Measurements from ENCODE around the gene SLC12A9. TPM values are rescaled to one million over a fixed set of nuclear protein-coding genes. Genes with fewer than 3 reads are reported as not detected.
A peak's percentile ranks its signal among the peaks of the same experiment; 100 is the strongest.
"Not testable (repeated sequence)": the region's sequence is repeated elsewhere in the genome, so short reads cannot be mapped to it uniquely, and the experiment has no call there.

Gene SLC12A9
- total RNA-seq, 1 donor, result 22.6 TPM

DNA sequence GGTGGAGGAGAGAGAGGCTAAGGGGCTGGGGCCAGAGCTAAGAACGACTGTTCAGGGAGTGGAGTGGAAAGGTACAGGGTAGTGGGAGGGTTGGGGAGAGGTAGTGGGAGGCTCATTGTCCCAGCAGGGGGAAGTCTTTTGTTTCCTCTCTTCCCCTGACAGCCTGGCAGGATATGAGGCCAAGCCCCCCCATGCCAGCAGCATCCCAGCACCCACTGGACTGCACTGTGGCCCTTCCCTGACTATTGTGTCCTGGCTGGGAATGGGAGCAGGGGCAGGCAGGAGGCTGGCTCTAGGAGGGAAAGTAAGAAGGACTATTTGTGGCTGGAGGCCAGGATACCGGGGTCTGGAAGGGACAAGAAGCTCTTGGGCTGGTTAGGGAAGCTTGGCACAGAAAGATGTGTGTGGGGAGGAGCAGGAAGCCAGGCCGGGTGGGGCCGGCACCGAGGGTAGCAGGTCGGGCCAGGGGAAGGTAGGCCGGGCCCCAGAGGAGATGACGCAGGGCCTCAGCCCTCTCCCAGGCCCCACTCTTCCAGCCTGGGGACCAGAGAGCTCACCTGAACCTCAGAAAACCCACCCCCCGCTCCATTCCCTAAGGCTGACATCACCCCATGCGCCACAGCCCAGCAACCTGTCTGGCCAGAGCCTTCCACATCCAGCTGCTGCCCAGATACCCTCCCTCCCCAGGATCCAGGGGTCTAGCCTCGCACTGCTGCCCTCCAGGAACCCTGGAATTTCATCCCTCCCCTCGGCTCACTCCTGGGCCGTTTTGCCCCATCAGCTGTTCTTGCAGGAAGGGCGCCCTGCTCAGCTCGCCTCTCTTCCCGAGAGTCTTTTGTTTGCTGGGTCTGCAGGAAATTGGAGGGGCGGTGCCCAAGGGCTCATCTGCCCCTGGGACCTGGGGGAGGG is 16.4 kb upstream of the SLC12A9 start:
- Histone ChIP-seq H3K4me3 (ENCODE audit: low read length) (no peak overlapping the region), H3K9me3 (ENCODE audit: low read depth, low read length) (no peaks in the 10 kb centered on the region), H3K4me1 (ENCODE audit: insufficient read depth, low read length) (peaks cover 12% of the 10 kb centered on the region), H3K27me3 (ENCODE audit: insufficient read depth, low read length) (no peaks in the 10 kb centered on the region)

DNA sequence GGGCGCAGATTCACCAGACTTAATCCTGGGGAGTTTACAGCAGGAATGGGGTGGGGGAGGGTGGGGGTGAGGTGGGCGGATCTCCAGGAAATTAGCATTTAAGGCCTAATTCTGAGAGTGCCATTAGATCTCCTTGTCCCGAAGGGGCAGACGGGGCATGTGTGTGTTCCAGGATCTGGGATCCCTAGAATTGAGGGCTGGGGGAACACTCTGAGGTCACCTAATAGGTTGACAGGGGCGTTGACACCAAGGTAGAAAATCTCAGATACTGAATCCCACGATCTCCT is 15.8 kb upstream of the SLC12A9 start:
- Histone ChIP-seq H3K4me3 (ENCODE audit: low read length) (peak overlapping the region; percentile 42), H3K4me1 (ENCODE audit: insufficient read depth, low read length) (peaks cover 12% of the 10 kb centered on the region), H3K27me3 (ENCODE audit: insufficient read depth, low read length) (no peaks in the 10 kb centered on the region), H3K9me3 (ENCODE audit: low read depth, low read length) (no peaks in the 10 kb centered on the region)

DNA sequence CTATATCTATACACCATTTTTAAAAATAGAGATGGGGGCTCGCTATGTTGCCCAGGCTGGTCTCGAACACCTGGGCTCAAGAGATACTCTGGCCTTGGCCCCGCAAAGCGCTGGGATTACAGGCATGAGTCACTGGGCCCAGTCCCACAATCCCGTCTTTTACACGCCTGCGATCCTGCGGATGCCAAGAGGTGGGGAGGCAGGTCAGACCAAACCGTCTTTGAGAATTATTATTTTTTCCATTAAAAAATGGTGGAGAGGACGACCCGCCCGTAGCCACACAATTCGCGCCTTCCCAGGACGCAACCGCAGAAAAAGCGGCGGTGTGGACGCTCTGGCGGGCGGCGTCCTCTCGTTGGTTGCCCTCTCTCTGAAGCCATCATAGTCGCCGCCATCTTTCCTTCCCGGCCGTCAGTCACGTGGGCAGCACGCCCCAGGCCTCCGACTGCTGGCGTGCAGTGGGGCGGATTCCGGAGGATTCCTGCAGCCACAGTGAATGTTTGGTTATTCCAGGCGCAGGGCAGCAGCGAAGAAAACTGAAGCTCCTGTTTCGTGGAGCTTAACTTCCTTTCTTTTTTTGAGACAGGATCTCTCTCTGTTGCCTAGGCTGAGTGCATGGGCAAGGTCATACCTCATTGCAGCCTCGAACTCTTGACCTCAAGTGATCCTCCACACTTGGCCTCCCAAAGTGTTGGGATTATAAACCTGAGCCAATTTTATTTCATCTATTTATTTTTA is 15.2 kb upstream of the SLC12A9 start:
- Histone ChIP-seq H3K27me3 (ENCODE audit: insufficient read depth, low read length) (no peaks in the 10 kb centered on the region), H3K9me3 (ENCODE audit: low read depth, low read length) (no peaks in the 10 kb centered on the region), H3K4me3 (ENCODE audit: low read length) (peak overlapping the region; percentile 42), H3K4me1 (ENCODE audit: insufficient read depth, low read length) (peaks cover 12% of the 10 kb centered on the region)

DNA sequence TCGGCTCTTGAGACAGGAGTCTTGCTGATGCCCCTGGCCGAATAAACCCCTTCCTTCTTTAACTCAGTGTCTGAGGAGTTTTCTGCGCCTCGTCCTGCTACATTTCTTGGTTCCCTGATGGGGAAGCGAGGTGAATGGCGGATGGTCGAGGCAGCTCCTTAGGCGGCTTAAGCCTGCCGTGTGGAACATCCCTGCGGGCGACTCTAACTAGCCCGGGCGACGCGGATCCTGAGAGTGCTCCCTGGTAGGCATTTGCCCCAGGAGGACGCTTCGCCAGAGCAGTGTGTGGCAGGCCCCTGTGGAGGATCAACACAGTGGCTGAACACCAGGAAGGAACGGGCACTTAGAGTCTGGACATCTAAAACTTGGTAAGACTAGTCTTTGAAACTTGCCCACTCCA is 13.2 kb upstream of the SLC12A9 start:
- Histone ChIP-seq H3K27me3 (ENCODE audit: insufficient read depth, low read length) (no peaks in the 10 kb centered on the region), H3K9me3 (ENCODE audit: low read depth, low read length) (no peaks in the 10 kb centered on the region), H3K4me1 (ENCODE audit: insufficient read depth, low read length) (peaks cover 12% of the 10 kb centered on the region), H3K4me3 (ENCODE audit: low read length) (no peak overlapping the region)

DNA sequence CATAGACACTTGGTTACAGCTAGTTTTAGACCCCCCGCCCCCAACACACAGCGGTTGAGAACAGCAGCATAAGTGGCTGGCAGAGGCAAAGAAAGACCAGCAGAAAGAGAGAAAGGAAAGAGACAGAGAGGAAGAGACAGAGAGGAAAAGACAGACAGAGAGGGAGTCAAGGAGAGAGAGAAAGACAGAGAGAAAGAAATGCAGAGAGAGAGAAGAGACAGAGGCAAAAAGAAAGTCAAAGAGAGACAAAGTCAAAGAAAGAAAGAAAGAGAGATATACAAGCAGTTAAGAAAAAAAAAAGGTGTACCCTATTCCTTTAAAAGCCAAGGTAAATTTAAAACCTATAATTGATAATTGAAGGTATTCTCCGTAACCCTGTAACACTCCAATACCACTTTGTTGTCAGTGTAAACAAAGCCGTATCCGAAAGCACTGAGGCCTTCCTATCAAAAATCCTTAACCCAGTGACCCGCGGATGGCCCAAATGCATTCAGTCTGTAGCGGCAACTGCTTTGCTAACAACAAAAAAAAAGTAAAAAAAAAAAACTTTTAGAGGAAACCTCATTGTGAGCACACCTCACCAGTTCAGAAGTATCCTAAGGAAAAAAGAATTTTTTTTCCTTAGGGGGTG is 11.9 kb upstream of the SLC12A9 start:
- no peaks in the 10 kb centered on the region for H3K9me3 ChIP-seq (ENCODE audit: low read depth, low read length)
- H3K4me3 ChIP-seq (ENCODE audit: low read length), result no peak overlapping the region
- peaks cover 12% of the 10 kb centered on the region for H3K4me1 ChIP-seq (ENCODE audit: insufficient read depth, low read length)
- H3K27me3 ChIP-seq (ENCODE audit: insufficient read depth, low read length), result no peaks in the 10 kb centered on the region

DNA sequence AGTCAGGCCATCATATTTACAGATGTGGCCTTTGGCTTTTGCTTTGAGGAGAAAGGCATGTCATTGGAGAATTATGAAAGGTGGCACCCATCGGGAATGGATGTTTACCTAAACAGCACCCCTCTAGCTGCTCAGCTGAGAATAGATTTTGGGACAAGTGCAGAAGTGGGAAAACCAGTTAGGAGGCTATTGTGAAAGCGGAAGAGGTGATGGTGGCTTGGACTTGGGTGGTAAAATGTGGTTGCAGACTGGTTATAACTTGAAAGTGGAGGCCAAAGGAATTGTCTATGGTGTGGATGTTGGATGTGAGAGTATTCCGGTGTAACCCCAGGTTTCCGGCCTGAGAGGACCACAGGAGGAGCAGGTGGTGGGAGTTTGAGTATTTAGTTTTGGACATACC is 5.2 kb upstream of the SLC12A9 start:
- H3K9me3 ChIP-seq (ENCODE audit: low read depth, low read length), result no peaks in the 10 kb centered on the region
- H3K4me3 ChIP-seq (ENCODE audit: low read length), result no peak overlapping the region
- H3K27me3 ChIP-seq (ENCODE audit: insufficient read depth, low read length), result no peaks in the 10 kb centered on the region
- peaks cover 10% of the 10 kb centered on the region for H3K4me1 ChIP-seq (ENCODE audit: insufficient read depth, low read length)

DNA sequence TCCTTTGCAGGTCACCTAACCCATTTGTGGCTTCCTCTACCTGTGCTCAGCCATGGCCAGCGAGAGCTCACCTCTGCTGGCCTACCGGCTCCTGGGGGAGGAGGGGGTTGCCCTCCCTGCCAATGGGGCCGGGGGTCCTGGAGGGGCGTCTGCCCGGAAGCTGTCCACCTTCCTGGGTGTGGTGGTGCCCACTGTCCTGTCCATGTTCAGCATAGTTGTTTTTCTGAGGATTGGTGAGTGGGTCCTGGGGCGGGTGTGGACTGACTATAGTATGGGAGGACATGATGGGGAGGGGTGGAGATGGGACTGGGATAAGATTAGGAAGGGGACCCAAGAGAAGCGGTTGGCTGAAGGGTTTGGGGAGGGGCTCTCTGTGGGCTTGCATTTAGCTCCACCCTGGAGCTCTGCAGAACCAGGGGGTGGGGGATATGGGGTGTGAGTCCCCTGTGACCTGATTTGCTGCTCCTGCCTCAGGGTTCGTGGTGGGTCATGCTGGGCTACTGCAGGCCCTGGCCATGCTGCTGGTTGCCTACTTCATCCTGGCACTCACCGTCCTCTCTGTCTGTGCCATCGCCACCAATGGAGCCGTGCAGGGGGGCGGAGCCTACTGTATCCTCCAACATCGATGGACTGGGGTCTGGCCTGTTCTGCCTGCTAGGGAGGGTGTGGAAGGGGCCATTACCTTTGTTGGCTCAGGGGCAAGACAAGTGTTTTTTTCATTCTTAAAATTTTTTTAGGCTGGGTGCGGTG is 1.8 kb downstream of the SLC12A9 start:
- Histone ChIP-seq H3K27me3 (ENCODE audit: insufficient read depth, low read length) (no peaks in the 10 kb centered on the region), H3K9me3 (ENCODE audit: low read depth, low read length) (no peaks in the 10 kb centered on the region), H3K4me3 (ENCODE audit: low read length) (no peak overlapping the region), H3K4me1 (ENCODE audit: insufficient read depth, low read length) (peaks cover 29% of the 10 kb centered on the region)

DNA sequence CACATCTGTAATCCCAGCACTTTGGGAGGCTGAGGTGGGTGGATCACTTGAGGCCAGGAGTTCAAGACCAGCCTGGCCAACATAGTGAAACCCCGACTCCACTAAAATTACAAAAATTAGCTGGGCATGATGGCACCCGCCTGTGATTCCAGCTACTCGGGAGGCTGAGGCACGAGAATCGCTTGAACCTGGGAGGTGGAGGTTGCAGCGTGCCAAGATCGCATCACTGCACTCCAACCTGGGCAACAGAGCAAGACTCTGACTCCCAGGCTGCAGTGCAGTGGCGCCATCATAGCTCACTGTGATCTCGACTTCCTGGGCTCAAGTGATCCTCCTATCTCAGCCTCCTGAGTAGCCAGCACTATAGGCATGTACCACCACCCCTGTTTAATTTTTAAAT is 2.4 kb downstream of the SLC12A9 start:
- not testable (repeated sequence) for H3K27me3 ChIP-seq (ENCODE audit: insufficient read depth, low read length); H3K9me3 ChIP-seq (ENCODE audit: low read depth, low read length); H3K4me3 ChIP-seq (ENCODE audit: low read length)
- H3K4me1 ChIP-seq (ENCODE audit: insufficient read depth, low read length), result peaks cover 29% of the 10 kb centered on the region

DNA sequence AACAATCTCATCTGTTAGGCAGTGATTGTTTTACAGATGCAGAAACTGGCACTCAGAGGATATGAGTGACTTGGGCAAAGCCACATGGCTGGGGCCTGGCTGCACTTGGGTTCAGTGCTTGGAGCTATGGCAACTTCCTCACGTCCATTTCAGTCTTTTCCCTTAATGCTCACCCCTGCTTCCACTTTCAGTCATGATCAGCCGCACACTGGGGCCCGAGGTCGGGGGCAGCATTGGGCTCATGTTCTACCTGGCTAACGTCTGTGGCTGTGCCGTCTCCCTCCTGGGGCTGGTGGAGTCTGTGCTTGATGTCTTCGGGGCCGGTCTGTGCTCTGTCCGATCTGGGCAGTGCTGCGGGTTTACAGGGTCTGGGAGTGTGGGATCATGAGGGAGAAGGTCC is 3.0 kb downstream of the SLC12A9 start:
- H3K27me3 ChIP-seq (ENCODE audit: insufficient read depth, low read length), result no peaks in the 10 kb centered on the region
- H3K4me3 ChIP-seq (ENCODE audit: low read length), result no peak overlapping the region
- H3K4me1 ChIP-seq (ENCODE audit: insufficient read depth, low read length), result peaks cover 29% of the 10 kb centered on the region
- no peaks in the 10 kb centered on the region for H3K9me3 ChIP-seq (ENCODE audit: low read depth, low read length)

DNA sequence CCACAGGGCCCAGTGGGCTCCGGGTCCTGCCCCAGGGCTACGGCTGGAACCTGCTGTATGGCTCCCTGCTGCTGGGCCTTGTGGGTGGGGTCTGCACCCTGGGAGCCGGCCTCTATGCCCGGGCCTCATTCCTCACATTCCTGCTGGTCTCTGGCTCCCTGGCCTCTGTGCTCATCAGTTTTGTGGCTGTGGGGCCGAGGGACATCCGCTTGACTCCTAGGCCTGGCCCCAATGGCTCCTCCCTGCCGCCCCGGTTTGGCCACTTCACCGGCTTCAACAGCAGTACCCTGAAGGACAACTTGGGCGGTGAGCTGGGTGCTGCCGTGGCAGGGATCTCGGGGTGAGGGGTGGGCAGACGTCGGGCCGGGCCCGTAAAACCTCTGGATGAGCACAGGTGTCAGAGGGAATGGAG is 4.4 kb downstream of the SLC12A9 start:
- H3K27me3 ChIP-seq (ENCODE audit: insufficient read depth, low read length), result no peaks in the 10 kb centered on the region
- H3K9me3 ChIP-seq (ENCODE audit: low read depth, low read length), result no peaks in the 10 kb centered on the region
- no peak overlapping the region for H3K4me3 ChIP-seq (ENCODE audit: low read length)
- peaks cover 24% of the 10 kb centered on the region for H3K4me1 ChIP-seq (ENCODE audit: insufficient read depth, low read length)

DNA sequence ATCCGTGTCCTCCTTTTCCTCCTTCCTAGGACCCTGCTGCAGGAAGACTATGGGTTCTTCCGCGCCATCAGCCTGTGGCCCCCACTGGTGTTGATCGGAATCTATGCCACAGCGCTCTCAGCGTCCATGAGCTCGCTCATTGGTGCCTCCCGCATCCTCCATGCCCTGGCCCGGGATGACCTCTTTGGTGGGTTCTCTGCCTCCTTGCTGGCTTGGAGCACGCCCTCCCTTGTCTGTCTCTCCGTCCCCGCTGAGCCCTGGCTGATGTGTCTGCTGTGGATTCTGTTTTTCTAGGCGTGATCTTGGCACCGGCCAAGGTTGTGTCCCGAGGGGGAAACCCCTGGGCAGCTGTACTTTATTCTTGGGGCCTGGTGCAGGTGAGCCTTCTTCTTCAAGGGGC is 7.3 kb downstream of the SLC12A9 start:
- Histone ChIP-seq H3K4me1 (ENCODE audit: insufficient read depth, low read length) (peaks cover 1% of the 10 kb centered on the region), H3K9me3 (ENCODE audit: low read depth, low read length) (no peaks in the 10 kb centered on the region), H3K4me3 (ENCODE audit: low read length) (no peak overlapping the region), H3K27me3 (ENCODE audit: insufficient read depth, low read length) (no peaks in the 10 kb centered on the region)

DNA sequence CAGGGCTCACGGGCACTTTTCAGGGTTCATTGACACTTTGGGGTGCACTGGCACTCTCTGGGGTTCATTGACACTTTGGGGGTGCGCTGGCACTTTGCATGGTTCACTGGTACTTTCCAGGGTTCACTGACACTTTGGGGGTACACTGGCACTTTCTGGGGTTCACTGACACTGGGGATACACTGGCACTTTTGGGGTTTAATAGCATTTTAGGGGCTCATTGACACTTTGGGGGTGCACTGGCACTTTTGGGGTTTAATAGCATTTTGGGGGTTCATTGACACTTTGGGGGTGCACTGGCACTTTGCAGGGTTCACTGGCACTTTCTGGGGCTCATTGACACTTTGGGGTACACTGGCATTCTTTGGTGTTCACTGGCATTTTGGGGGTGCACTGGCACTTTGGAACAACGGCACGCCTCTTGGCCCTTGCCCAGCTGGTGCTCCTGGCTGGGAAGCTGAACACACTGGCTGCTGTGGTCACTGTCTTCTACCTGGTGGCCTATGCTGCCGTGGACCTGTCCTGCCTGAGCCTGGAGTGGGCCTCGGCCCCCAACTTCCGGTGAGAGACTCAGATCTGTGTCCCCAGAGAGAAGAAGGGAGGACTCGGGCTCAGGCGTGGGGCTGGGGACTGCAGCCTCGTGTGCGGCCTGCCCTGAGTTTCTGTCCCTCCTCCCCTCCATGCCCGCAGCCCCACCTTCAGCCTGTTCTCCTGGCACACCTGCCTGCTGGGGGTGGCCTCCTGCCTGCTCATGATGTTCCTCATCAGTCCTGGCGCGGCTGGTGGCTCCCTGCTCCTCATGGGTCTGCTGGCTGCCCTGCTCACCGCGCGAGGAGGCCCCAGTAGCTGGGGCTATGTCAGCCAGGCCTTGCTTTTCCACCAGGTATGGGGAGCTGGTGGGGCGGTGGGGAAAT is 8.4 kb downstream of the SLC12A9 start:
- no peak overlapping the region for H3K4me3 ChIP-seq (ENCODE audit: low read length)
- H3K9me3 ChIP-seq (ENCODE audit: low read depth, low read length), result no peaks in the 10 kb centered on the region
- no peaks in the 10 kb centered on the region for H3K27me3 ChIP-seq (ENCODE audit: insufficient read depth, low read length)
- peaks cover 12% of the 10 kb centered on the region for H3K4me1 ChIP-seq (ENCODE audit: insufficient read depth, low read length)

DNA sequence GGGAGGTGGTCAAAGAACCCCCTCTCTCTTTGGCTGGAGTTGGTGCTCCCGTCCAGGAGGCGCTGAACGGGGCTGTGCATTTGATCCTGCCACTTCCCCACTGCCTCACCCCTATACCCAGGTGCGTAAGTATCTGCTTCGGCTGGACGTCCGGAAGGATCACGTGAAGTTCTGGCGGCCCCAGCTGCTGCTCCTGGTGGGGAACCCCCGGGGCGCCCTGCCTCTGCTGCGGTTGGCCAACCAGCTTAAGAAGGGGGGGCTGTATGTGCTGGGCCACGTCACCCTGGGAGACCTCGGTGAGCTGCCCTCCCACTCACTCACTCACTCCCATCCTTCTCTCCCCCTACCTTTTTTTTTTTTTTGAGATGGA is 9.1 kb downstream of the SLC12A9 start:
- peaks cover 16% of the 10 kb centered on the region for H3K4me1 ChIP-seq (ENCODE audit: insufficient read depth, low read length)
- H3K27me3 ChIP-seq (ENCODE audit: insufficient read depth, low read length), result no peaks in the 10 kb centered on the region
- H3K4me3 ChIP-seq (ENCODE audit: low read length), result no peak overlapping the region
- H3K9me3 ChIP-seq (ENCODE audit: low read depth, low read length), result no peaks in the 10 kb centered on the region

DNA sequence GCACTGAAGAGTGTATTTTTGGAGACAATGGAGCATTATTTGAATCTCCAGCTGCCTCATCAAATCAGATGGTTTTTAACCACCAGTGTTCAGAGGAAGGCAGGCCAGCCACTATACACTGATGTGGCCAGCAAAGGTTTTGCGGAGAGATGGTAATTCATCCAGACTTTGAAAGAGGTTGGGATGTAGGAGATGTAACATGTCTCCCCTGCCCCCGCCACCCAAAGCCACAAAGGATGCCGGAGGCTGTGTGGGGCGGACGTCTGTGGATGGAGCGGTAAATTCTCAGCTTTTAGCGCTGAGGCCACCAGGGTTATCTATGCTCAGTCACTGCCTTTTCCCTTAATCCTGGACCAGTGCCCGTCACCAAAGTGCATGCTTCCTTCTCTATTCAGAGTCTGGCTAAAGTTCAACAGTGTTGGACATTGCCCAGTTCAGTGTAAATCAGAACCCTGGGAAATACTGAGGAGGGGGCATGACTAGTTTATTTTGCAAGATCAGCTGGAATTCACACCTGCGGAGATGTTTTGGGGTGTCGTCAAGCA is 11.0 kb downstream of the SLC12A9 start:
- Histone ChIP-seq H3K9me3 (ENCODE audit: low read depth, low read length) (no peaks in the 10 kb centered on the region), H3K4me3 (ENCODE audit: low read length) (no peak overlapping the region), H3K4me1 (ENCODE audit: insufficient read depth, low read length) (peaks cover 26% of the 10 kb centered on the region), H3K27me3 (ENCODE audit: insufficient read depth, low read length) (no peaks in the 10 kb centered on the region)

Measured in mononuclear cell (primary cell).